Gastroesophageal sphincter (tissue), 4 donors: Measurements from ENCODE around the gene ZNF2. TPM values are rescaled to one million over a fixed set of nuclear protein-coding genes. Genes with fewer than 3 reads are reported as not detected.
A peak's percentile ranks its signal among the peaks of the same experiment; 100 is the strongest.
"Not testable (repeated sequence)": the region's sequence is repeated elsewhere in the genome, so short reads cannot be mapped to it uniquely, and the experiment has no call there.

Experiments used
- ATAC-seq: fragments of 150-250 bp; one replicate; pipeline ENCODE4 v1.9.1; 2016; ENCODE audit warnings: mild to moderate bottlenecking, moderate library complexity
- H3K27ac ChIP-seq, 4 donors: fragments of 200-600 bp; sonication (generic) in 3 of 4; 1 replicate in 3 of 4; 2 replicates in 1 of 4; pipeline ENCODE4 v1.5.1; 2016 to 2019
- H3K27me3 ChIP-seq: fragments of 200-600 bp; sonication (generic); one replicate; pipeline ENCODE4 v1.5.1; 2019
- H3K36me3 ChIP-seq, 2 donors: fragments of 200-600 bp; sonication (generic); one replicate each; pipeline ENCODE4 v1.5.1; 2019; ENCODE audit warnings: control low read depth in 1 of 2
- H3K4me1 ChIP-seq, 3 donors: fragments of 200-600 bp; sonication (generic); 1 replicate in 2 of 3; 2 replicates in 1 of 3; pipeline ENCODE4 v1.5.1; 2016 to 2019; ENCODE audit warnings: control low read depth in 2 of 3
- H3K4me3 ChIP-seq, 2 donors: fragments of 200-600 bp; sonication (generic); one replicate each; pipeline ENCODE4 v1.5.1; 2019; ENCODE audit warnings: mild to moderate bottlenecking in 1 of 2, moderate library complexity in 1 of 2
- H3K9me3 ChIP-seq, 3 donors: fragments of 200-600 bp; sonication (generic); one replicate each; pipeline ENCODE4 v1.5.1; 2017 to 2019; ENCODE audit warnings: control low read depth in 2 of 3
- EP300 ChIP-seq: sonication (generic); formaldehyde crosslinking; IDR thresholded peaks from one replicate; pipeline ENCODE4 v1.6.1; 2017; ENCODE audit warnings: antibody characterized with exemption, mild to moderate bottlenecking
- POLR2A ChIP-seq, 2 donors: fragments of 450-650 bp; IDR thresholded peaks; one replicate each; pipeline ENCODE4 v1.6.1; 2017; ENCODE audit warnings: antibody characterized with exemption in 2 of 2, mild to moderate bottlenecking in 2 of 2, moderate library complexity in 1 of 2
- POLR2AphosphoS5 ChIP-seq: sonication (generic); formaldehyde crosslinking; IDR thresholded peaks from one replicate; pipeline ENCODE4 v1.6.1; 2017; ENCODE audit warnings: antibody characterized with exemption
- WGBS, 2 donors: methylation state at CpG; one replicate each; pipeline ENCODE4 v1.1.5; 2018; ENCODE audit warnings: low coverage in 1 of 2; 5-methylcytosine and 5-hydroxymethylcytosine counted together
- total RNA-seq, 4 donors: library from RNA; depleted of rRNA; stranded (reverse); fragments of >200 nt; gene quantifications; one replicate each; pipeline ENCODE4 v1.1.0, GENCODE V29; 2016
- TF ChIP-seq, protein P1 (sequence below), 4 experiments: fragments of 200-600 bp in 2 of 4; fragments of 450-650 bp in 2 of 4; sonication (generic) in 1 of 4; IDR thresholded peaks; one replicate each; pipeline ENCODE4 v1.5.1; 2017 to 2019; ENCODE audit warnings: antibody characterized with exemption in 4 of 4, mild to moderate bottlenecking in 2 of 4, moderate library complexity in 2 of 4

The ZNF2 gene
- total RNA-seq, 4 donors from 2014 or later, result 3.1 to 7.9 (median 3.7) TPM

DNA sequence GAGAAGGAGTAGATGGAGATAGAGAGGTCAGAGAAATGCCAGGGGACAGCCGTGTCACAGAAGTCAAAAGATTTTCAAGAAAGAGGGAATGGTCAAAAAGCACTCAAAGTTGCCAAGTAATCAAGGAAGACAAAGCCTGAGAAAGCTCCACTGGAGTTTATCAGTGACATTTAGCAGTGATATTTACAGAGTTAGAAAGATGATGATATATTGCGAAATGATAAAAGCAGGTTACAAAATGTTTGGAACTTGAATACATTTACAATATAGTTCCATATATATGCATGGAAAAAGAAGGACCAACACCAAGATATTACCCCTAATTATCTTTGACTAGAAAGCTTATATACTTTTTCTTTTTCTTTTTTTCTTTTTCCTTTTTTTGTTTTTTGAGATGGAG lies 20.4 kb downstream of the ZNF2 start:
- Histone ChIP-seq H3K4me1 (no peaks in the 10 kb centered on the region), H3K9me3 (peaks cover 0 to 11% (median 0%) of the 10 kb centered on the region in 3 donors), H3K27me3 (no peaks in the 10 kb centered on the region), H3K36me3 (peaks cover 0 to 25% of the 10 kb centered on the region in 2 donors), H3K27ac (no peak overlapping the region), H3K4me3 (no peak overlapping the region)
- ATAC-seq, result no peak
- no peak for TF ChIP-seq POLR2A (IDR thresholded peaks at IDR 0.05)
- WGBS, 2 donors, result 65 to 85% methylated on average over 2 of the region's 2 CpGs

DNA sequence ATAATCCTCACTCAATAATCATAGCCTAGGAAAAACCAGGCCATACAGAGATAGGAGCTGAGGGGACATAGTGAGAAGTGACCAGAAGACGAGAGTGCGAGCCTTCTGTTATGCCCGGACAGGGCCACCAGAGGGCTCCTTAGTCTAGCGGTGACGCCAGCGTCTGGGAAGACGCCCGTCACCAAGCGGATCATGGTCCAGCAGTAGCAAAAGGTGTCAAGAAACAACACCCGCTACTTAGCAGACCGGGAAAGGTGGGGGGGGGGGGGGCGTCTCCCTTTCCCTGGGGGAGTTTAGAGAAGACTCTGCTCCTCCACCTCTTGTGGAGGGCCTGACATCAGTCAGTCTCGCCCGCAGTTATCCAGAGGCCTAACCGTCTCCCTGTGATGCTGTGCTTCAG lies 27.3 kb downstream of the ZNF2 start:
- TF ChIP-seq, protein P1, sequence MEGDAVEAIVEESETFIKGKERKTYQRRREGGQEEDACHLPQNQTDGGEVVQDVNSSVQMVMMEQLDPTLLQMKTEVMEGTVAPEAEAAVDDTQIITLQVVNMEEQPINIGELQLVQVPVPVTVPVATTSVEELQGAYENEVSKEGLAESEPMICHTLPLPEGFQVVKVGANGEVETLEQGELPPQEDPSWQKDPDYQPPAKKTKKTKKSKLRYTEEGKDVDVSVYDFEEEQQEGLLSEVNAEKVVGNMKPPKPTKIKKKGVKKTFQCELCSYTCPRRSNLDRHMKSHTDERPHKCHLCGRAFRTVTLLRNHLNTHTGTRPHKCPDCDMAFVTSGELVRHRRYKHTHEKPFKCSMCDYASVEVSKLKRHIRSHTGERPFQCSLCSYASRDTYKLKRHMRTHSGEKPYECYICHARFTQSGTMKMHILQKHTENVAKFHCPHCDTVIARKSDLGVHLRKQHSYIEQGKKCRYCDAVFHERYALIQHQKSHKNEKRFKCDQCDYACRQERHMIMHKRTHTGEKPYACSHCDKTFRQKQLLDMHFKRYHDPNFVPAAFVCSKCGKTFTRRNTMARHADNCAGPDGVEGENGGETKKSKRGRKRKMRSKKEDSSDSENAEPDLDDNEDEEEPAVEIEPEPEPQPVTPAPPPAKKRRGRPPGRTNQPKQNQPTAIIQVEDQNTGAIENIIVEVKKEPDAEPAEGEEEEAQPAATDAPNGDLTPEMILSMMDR (IDR thresholded peaks at IDR 0.05), result peak; percentile 48 to 73 (median 67)
- H3K27ac ChIP-seq, H3K36me3 ChIP-seq, H3K4me1 ChIP-seq, H3K27me3 ChIP-seq, ATAC-seq, H3K9me3 ChIP-seq, H3K4me3 ChIP-seq: not testable (repeated sequence)
- WGBS, 2 donors, result 0% methylated on average over 5 of the region's 15 CpGs; no CpG with 5 or more reads in 1 of the 2 donors

DNA sequence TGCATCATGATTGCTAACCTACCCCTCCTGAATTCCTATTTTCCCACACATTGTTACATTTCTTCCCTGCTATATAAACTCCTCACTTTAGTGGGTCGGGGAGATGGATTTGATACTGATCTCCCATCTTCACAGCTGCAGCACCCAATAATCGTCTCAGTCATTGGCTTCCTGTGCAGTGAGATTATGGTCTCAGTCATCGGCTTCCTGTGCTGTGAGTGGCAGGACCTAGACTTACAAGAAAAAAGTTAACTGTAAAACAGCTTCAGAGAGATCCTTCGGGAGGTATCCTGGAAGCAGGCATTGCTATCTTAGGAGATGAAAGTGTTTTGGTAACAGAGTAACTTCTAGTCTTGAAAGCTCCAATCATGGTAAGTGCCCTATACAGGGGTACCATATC lies 38.3 kb downstream of the ZNF2 start:
- 93 to 95% methylated on average over 2 to 4 of the region's 4 CpGs for WGBS, 2 donors
- Histone ChIP-seq H3K27me3 (no peaks in the 10 kb centered on the region), H3K4me3 (no peak overlapping the region), H3K4me1 (peaks cover 0 to 28% (median 8%) of the 10 kb centered on the region in 3 donors), H3K27ac (no peak overlapping the region), H3K9me3 (no peaks in the 10 kb centered on the region), H3K36me3 (no peaks in the 10 kb centered on the region)
- ATAC-seq, result no peak
- TF ChIP-seq EP300 (no peak), POLR2A (IDR thresholded peaks at IDR 0.05) (no peak), POLR2AphosphoS5 (no peak)
- TF ChIP-seq, protein P1 (IDR thresholded peaks at IDR 0.05), result no peak

DNA sequence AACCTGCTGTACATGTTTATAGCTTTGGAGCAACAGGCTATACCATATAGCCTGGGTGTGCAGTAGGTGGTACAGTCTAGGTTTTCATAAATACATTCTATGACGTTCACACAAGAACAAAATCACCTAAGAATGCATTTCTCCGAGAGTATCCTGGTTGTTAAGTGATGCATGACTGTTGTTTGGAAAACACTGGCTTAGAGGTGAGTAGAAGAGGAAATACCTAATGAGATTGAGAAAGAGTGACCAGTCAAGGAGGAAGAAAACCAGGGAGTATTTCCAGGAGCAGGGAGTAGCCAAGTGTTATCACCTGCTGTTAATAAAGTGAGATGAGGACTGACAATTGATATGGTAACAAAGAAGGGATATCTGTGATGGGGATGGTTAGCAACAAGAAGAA lies 38.8 kb downstream of the ZNF2 start:
- no peaks in the 10 kb centered on the region for H3K27me3 ChIP-seq
- WGBS, 2 donors, result 93 to 95% methylated on average over 2 of the region's 2 CpGs
- TF ChIP-seq POLR2AphosphoS5 (no peak), EP300 (no peak), POLR2A (IDR thresholded peaks at IDR 0.05) (no peak)
- TF ChIP-seq, protein P1 (IDR thresholded peaks at IDR 0.05), result no peak
- H3K27ac ChIP-seq, result no peak overlapping the region
- H3K4me1 ChIP-seq, result peaks cover 0 to 33% (median 8%) of the 10 kb centered on the region in 3 donors
- H3K4me3 ChIP-seq, result no peak overlapping the region
- no peaks in the 10 kb centered on the region for H3K9me3 ChIP-seq
- no peak for ATAC-seq
- H3K36me3 ChIP-seq, result peaks cover 0 to 2% of the 10 kb centered on the region in 2 donors

DNA sequence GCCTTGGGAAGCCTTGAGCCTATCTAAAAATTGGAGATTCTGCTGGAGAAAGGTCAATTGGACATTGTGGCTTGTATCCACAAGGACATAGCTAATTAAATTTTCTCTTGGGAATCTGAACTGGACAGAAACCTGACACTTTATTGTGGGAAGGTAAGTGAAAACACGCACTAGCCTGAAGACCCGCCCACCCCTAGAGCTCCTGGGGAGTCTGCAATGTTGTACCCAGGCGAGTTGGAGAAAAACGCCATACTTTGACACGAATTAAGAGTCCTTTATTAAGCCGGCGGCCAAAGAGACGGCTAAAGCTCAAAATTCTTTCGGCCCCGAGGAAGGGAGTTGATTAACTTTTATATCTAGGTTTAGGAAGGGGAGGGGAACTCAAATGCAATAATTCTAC lies 40.5 kb downstream of the ZNF2 start:
- peak overlapping the region in 1 of 4 donors; percentile 93 for H3K27ac ChIP-seq
- no peak for ATAC-seq

More for the DNA sequence above, 40.5 kb downstream of the ZNF2 start:
- Histone ChIP-seq H3K9me3 (peaks cover 0 to 7% (median 0%) of the 10 kb centered on the region in 3 donors), H3K36me3 (peaks cover 0 to 17% of the 10 kb centered on the region in 2 donors), H3K4me1 (peaks cover 0 to 36% (median 8%) of the 10 kb centered on the region in 3 donors), H3K4me3 (no peak overlapping the region), H3K27me3 (no peaks in the 10 kb centered on the region)
- WGBS, 2 donors, result 28 to 34% methylated on average over 6 to 10 of the region's 10 CpGs
- TF ChIP-seq POLR2A (IDR thresholded peaks at IDR 0.05) (no peak), POLR2AphosphoS5 (no peak), EP300 (no peak)
- TF ChIP-seq, protein P1 (IDR thresholded peaks at IDR 0.05), result no peak
